Measurements from ENCODE around the gene CCDC57.

CCDC57 gene

DNA sequence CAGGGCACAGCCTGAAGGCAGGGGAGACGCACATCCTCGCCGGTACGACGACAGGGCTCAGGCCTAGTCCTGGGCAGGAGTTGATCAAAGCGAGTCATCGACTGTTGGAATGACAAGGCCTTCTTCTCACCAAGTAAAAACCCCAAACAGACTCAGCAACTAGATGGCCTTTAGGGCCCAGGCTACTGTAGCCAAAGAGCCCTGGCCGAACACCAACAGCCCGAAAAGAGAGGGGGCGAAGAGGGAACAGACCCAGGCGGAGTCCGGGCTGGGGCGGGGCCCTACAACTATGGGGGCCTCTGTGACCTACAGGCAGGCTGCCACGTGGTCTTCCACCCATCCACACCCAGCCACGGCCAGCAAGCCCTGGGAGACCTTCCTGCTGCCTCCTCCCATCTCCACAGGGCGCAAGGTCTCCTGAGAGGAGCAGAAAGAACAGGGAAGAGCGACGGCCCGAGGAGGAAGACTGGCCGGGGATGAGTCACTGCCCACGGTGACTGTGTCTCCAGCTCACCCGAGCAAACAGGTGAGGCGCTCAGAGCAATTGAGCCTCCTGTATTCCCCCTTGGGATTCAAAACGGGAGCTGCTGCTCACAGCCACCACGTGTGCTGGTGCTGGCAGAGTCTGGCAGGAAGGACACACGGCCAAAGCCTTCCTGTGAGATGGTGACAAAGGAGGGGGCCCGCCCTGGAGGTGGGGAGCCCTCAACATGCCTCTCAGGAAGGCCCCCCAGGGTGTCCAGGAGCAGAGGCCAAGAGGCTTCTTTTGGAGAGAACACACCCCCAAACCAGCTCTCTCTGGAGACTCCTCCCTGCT is 33.9 kb upstream of the CCDC57 start:
- DNase-seq = no peak

DNA sequence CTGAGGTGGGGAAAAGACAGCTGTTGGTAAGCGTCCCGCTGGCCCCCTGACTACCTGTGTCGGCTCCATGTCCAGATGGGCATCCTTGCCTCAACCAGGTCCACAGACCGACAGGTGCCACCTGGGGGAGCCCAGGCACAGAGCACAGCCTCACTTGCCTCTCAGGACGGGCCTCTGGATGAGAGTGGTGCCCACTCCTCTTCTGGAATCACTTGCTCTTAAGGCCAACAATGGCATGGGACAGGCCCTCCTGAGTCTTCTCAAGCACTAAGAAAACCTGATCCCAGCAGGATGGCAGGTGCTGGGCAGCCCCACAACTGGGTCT is 33.4 kb upstream of the CCDC57 start:
- DNase-seq = no peak

DNA sequence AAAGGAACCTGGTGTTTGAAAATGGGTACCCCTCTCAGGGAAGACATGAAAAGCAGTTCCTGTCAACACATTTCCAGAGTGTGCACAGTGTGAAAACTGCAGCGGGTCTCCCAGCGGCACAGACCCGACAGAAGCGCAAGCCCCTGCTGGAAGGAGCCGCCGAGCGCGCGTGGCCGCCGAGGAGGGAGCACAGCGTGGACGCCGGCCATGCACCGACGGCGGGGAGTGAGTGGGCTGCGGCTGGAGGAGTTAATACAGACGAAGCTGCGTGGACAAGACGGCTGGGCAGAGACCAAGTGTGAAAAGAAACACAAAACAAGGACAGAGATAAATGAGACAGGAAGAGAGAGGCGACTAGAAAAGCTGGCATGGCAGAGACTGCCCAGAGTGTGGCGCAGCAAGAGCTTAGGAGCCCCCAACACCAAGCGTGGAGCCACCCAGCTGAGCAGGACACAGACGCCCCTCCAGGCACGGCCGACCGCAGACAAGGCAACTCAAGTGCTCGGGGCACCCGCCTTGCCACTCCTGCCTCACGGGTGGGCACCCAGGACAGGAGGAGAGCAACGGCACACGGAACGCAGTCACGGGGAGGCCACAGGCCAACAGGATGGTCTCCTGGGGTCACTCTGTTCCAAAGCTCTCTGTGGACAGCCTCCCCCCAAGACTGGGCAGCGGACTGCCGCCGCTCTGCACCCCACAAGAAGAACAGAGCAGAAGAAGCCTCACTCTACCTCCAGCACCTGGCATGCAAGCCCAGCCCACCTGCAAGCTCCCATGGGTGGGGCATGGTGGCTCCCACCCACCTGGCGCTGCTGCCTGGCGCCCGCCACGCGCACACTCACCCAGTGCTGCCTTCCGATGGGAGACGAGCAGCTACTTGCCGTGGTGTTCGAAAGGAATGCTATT is 32.7 kb upstream of the CCDC57 start:
- no peak for DNase-seq

- DNase-seq = no peak
Observed at GRCh38 chr17:82244413-82245133, 31.9 kb upstream of the CCDC57 start.

GRCh38 chr17:82243648-82244412 is 31.2 kb upstream of the CCDC57 start:
- no peak for DNase-seq

DNA sequence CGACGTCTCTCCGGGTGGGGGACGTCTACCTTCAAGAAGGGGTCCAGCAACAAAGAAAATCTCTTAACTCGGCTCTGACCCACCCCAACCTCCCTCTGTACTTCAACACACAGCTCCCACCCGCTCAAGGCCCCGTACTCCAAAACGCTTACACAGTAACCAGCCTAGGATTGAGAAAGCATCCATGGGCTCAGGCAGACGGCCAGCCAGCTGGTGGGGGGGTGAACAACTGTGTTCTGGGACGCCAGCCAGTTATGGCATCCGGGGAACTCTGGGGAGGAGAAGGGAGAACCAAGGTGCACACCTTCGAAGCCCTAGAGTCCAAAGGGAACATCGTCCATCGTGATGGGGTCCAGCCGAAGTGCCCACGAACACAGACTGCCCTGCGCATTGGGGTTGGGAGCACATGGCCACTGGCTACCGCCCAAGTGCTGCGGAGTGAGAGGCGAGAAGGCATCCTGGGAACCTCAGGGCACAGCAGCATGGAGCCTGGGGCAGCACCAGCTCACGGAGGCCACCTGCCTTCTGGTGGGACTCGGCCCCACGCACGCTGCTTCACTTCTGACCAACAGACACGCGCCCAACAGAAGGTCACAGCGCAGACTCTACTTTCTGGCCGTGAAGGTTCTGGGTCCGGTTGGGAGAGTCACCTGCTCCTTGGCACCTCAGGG is 30.5 kb upstream of the CCDC57 start:
- DNase-seq = no peak

- no peak for DNase-seq
Observed at GRCh38 chr17:82242698-82242976, 30.0 kb upstream of the CCDC57 start.

DNA sequence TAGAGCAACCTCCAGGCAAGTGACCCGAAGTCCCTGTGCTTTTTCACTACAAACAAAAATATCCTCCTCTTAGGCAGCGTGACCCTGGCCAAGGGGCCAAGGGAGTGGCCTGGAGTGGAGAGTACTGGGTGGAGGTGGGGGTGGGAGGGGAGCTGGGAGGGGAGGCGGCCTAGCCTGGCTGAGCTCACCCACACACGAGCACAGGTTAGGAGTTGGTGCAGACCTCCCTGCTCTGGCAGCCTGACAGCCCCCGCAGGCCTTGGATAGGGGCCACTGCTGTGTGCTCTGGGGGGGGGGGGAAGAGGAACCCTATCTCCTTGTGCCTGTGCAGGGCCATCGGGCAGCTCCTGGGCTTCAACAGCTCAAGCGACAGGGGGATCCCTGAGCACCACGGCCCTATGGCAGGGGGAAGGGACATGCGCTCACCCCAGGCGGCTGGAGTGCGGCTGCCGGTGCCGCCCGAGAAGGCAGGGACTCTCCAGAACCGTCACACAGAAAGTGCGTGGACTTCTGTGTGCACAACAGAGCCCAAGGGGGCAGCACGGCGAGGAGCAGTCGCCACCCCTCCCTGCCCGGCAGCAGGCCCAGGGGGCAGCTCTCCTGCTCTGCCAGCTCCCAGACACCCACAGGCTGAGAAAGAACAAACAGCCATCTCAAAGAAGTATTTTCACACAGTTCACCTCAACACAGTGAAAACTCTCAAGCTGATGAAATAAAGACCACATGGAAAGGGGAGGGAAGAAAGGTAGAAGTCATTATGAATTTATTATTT is 29.5 kb upstream of the CCDC57 start:
- DNase-seq = no peak

DNA sequence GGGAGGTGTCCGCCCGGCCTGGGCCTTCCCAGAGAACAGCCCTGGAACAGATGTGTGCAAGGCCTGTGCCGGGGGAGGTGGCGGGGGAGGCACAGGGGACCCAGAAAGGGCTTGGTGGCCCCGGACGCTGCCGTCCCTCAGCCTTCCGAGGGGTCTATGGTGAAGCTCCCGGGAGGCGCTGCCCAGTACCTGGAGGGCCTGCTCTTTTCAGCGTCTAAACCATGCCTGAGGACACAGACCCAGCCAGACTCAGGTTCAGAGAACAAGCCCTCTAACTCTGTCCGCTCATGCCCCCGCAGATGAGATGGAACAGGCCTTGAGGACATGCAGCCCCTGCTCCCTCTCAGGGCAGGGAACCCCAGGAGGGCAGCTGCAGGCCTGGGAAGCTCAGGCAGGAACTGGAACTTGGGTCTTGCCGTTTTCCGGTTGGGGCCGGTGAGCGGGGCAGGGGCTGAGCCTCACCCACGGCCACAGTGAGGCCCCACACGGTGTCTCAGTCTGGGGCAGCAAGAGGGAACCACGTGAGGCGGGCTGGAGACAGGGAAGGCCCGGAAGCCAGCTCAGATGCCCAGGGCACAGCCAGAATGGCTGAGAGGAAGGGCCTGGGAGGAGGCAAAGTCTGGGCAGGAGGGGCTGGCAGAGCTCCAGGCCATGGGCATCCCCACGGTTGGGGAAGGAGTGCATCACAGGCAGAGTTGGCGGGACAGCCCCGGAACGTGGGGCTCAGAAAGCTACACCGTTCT is 28.7 kb upstream of the CCDC57 start:
- DNase-seq = no peak

GRCh38 chr17:82240506-82241182 is 28.0 kb upstream of the CCDC57 start:
- DNase-seq = no peak

GRCh38 chr17:82239926-82240505 is 27.4 kb upstream of the CCDC57 start:
- no peak for DNase-seq

- DNase-seq = no peak
Observed at GRCh38 chr17:82239401-82239925, 26.8 kb upstream of the CCDC57 start.

DNA sequence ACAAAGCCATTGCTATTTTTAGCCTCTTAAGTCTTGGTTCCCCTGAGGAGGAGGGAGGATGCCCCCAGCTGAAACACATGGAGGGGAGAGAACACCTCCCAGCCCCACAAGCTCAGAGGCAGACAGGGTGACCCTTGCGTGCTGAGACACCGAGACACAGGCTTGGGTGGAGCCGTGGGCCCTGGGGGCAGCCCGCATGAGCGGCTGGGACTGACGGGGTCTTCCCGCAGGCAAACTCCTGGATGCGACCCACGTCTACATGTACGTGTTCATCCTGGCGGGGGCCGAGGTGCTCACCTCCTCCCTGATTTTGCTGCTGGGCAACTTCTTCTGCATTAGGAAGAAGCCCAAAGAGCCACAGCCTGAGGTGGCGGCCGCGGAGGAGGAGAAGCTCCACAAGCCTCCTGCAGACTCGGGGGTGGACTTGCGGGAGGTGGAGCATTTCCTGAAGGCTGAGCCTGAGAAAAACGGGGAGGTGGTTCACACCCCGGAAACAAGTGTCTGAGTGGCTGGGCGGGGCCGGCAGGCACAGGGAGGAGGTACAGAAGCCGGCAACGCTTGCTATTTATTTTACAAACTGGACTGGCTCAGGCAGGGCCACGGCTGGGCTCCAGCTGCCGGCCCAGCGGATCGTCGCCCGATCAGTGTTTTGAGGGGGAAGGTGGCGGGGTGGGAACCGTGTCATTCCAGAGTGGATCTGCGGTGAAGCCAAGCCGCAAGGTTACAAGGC is 26.0 kb upstream of the CCDC57 start:
- no peak for DNase-seq

DNA sequence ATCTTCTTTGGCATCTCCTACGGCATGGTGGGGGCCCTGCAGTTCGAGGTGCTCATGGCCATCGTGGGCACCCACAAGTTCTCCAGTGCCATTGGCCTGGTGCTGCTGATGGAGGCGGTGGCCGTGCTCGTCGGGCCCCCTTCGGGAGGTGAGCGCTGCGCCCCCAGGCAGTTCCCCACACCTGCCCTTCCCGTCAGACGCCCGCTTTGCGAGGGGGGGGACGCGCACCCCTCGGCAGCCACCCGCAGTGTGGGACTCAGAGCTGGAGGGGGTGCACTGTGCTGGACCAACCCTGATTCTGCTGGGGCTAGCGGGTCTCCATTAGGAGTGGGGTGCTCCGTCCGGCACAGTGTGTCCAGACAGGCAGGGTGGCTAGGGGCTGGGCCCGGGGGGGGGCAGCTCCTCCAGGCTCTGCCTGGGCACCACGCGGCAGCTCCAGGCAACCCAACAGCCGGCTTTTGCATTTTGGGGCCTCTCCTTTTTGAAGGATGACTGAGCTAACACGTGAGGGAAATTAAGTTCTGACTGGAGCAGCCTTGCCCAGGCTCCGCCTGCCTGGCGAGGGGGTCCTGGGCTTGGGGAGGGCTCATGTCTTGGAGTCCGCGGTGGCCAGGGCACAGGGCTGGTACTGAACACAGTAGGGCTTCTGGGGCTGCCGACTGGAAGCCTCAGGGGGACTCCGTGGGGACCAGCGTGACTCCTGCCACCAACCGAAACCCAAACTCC is 25.3 kb upstream of the CCDC57 start:
- DNase-seq = no peak

GRCh38 chr17:82237083-82237745 is 24.6 kb upstream of the CCDC57 start:
- no peak for DNase-seq

GRCh38 chr17:82236142-82236971 is 23.7 kb upstream of the CCDC57 start:
- no peak for DNase-seq

DNA sequence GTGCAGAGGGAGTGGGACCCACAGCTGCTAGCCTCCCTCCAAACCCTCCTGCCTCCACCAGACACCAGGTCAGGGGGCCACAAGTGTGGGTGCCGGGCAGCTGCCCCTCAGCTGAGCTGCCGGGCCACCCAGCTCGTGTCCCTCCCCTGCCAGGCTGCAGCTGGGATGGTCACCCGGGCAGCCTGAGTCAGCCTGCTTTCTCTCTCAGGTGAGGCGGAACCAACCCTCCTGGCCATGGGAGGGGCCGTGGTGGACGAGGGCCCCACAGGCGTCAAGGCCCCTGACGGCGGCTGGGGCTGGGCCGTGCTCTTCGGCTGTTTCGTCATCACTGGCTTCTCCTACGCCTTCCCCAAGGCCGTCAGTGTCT is 23.1 kb upstream of the CCDC57 start:
- DNase-seq = no peak
